COLO829 (cell line): ENCODE data around the gene CMIP.
"Not testable (repeated sequence)": the region's sequence is repeated elsewhere in the genome, so short reads cannot be mapped to it uniquely, and the experiment has no call there.

ENCODE experiments used
- DNase-seq: peaks from one replicate; pipeline ENCODE4 v3.0.0; 2012; ENCODE audit warnings: low spot score

Gene CMIP

DNA sequence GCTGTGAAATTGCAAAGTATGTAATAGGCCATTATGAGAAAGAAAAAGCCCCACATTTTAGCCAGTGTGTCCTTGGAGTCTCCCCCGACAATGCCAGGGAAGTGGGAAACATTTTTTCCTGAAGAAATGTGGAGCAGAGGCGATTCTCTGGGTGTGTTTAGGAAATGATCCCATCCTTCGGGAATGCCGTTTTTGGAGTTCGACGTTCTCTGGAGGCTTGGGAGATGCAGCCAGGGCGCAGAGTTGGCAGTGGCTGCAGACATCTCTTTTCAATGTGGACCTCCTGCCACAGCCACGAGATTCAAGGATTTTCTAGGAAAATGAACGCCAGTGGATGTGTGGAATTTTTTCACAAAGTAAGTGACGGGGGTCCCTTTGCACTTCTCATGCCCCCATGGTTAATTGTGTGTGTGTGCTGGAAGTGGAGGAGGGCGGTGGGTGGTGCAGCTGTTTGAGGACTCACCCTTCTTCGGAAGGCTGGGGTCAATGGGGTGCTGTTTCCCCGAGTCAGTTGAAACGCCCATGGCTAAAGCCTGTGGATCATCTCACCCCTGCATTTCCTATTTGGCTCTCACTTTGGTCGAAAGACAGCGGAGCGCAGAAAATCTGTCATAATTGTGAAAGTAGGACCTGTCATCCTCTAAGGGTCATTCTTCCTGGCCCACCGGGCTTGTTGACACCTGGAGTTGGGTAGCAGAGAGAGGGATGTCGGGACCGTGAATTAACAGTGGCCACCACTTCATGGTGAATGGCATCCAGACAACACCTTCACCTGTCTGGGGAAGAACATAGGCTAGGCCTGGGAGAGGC, 73.2 kb downstream of the CMIP start:
- DNase-seq, result no peak

DNA sequence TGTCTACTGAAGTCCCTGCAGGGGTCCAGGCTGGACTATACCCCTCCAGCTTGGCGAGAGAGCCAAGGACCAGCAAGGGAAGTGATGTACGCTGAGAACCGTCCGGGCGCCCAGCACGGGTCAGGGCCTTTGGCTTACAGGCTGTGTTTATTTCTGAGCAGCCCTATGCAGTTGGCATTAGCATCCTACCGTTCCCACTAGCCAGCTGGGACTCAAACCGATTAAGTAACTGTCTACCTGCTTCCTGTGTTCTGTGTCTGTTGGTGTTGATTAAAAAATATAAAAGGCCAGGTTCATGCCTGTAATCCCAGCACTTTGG, 73.8 kb downstream of the CMIP start:
- DNase-seq, result no peak

DNA sequence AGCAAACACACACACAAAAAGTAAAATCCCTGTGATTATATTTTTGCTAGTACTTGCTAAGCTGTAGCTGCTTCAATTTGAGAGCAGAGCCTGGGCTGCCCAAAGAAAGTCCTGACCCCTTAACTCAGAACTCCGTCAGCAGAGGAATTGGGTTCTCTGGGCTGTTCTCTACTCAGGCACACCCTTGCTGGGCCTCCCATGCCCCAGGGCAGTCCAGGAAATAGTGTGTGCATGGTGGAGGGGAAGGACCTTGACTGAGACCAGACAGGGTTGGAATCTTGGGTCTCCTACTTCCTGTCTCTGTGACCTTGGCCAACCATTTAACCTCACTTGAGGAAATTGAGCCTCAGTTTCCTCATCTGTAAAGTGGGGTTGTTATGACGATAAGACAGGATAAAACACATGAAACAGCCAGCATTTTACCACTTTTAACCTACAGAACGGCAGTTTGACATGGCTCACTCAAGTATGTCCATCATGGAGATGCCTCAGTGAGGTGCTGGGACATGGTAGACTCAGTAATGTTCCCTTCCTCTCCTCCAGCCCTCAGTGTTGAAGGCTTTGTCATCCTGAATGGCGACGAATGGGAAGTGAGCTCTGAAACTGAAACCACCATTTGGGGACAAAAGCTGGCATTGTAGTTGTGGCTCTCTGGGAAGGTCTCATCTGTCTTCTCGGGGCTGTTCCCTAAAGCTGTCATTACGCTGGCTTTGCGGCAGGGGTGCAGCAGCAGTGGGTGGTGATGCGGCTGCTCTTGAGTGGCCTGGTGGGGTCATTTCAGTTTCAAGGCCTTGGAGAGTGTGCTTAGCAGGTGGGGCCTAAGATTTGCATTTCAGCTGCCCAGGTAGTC, 74.9 kb downstream of the CMIP start:
- DNase-seq, result no peak

DNA sequence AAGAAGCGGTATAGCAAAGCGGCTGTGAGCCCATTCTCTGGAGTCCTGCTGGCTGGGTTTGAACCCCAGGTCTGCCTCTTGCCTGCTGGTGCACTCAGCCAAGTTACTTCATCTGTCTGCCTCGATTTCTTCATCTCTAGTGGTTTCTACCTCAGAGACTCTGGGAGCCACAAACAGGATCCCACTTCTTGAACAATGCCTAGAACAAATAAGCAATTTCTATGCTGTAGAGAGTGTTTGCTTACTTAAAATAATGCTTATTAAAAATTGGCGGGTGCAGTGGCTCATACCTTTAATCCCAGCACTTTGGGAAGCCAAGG, 75.5 kb downstream of the CMIP start:
- no peak for DNase-seq

DNA sequence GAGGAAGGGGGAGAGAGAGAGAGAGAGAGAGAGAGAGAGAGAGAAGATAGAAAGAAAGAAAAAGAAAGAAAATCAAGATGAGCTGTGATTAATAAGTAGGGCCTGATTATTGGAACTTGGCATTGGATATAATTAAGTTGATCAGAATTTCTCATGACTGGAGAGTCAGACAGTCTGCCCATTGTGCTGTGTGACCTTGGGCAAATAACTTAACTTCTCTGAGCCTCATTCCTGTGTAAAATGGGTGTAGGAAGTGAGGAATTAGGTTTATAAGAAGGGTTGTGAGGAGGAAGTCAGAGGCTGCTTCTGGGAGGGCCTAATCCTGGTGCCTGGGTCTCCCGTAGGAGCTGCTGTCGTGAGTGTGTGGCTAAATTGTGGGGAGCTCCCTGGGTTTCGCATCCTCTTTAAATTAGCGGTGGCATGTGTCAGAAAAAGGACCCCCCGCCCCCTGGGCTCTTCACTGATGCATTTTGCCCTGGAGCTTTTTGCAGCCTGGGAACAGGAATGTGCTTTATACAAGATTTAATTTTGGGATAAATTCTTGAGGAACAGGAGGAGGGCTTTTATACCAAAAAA, 76.0 kb downstream of the CMIP start:
- no peak for DNase-seq

DNA sequence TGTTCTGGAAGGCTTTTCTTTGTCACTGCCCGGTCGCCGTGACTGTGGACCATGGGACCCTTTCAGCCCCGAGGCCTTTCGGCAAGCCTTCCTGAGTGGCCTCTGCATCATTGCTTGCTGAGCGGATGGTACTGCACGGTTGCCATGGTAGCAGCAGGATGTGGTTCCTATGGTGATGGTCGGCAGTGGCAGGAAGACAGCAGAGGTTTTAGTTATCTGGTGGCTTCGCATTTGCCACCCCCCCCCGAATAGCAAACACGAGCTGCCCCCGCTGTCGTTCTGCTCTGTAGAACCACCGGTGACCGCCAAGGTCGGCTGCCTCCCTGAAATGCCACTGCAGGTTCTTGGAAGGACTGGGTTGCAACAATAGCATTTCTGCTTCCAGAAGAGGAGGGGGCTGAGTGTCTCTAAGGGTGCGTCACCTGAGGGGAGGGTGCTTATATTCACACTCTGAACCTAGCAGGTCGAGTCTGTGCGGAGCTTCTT, 76.6 kb downstream of the CMIP start:
- DNase-seq, result no peak

DNA sequence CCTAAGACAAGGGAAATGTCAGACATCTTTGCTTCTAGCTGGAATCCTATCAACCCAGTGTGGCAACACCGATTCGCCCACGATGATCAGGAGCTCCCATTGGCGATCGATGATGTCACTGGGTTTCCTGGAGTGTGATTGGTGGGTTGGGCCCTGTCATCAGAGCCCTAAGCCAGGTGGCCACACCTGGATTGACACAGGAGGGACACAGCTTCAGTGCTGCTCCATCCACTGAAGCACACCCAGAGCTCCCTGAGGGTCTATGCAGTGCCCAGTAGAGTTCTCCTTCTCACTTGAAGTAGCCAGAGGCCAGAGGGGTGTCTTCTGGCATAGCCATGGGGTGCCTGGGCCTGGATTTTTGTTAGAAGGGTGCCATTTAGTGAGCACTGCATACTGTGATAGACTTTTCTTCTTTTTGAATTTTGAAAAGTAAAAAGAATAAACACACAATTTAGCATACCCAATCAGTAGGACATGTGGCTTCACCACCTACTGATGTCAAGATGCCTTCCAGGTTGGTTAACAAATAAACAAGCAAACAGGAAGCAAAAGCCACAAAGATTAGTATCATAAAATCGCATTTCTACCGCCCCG, 77.6 kb downstream of the CMIP start:
- no peak for DNase-seq

DNA sequence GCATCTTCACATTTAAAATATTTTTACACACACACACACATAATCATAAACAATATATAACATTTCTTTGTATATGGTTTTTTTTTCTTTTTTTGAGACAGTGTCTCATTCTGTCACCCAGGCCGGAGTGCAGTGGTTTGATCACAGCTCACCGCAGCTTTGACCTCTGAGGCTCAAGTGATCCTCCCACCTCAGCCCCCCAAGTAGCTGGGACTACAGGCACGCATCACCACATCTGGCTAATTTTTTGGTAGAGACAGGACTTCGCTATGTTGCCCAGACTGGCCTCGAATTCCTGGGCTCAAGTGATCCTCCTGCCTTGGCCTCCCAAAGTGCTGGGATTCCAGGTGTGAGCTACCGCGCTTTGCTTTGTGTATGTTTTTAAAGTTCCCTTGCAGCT, 78.2 kb downstream of the CMIP start:
- not testable (repeated sequence) for DNase-seq

DNA sequence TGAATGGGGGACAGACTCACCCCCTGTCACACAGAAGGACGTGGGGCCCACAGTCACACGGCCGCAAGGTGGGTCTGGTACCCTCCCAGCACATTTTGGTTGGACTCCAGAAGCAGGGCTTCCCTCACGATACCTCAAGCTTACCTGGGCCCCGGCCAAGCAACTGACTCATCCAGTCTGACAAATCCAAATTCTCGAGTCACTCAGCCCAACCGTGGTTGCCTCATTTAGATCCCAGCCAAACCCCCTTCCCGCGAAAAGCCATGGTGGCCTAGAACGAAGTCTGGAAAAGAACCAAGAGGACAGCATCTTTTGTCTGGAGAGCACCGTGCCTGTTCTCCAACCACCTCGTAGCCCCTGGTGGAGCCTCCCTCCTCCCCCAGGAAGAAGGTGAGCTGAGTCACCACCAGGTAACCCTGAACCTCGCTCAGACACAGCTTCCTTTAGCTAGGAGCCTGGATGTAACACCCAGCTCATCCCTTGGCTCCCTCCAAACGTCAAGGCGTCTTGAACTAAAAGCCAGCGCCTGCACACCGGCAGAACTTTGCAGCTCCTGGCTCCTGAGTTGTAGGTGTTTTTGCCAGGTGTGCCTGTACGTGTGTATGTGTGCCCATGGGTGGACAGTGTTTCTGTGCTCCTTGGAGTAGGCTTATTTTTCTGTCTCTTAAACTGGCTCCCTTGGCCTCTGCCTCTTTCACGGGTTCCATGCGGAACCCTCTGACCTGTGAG, 78.9 kb downstream of the CMIP start:
- DNase-seq, result no peak

DNA sequence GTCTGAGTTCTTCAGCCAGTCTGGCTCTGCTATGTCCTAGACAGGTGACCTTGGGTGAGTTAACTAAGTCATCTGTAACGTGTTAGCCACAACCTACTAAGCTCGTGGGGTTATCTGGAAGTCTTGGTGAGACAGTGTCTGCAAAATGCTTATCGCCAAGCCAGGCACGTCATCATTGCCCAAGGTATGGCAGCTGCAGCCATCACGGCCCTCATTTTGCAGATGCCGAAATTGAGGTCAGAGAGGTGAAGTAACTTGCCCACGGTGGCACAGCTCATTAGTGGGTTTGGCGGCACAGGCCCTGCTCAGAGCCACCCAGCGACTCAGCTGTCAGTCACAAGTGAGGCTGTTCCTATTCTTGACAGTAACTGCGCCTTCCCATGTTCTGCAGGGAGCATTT, 79.8 kb downstream of the CMIP start:
- no peak for DNase-seq

DNA sequence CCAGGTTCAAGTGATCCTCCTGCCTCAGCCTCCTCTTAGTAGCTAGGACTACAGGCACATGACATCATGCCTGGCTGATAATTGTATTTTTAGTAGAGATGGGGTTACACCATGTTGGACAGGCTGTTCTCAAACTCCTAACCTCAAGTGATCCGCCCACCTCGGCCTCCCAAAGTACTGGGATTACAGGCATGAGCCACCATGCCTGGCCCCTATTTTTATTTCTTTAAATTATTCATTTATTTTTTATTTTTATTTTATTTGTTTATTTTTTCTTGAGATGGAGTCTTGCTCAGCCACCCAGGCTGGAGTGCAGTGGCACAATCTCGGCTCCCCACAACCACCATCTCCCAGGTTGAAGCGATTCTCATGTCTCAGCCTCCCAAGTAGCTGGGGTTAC, 80.3 kb downstream of the CMIP start:
- not testable (repeated sequence) for DNase-seq

DNA sequence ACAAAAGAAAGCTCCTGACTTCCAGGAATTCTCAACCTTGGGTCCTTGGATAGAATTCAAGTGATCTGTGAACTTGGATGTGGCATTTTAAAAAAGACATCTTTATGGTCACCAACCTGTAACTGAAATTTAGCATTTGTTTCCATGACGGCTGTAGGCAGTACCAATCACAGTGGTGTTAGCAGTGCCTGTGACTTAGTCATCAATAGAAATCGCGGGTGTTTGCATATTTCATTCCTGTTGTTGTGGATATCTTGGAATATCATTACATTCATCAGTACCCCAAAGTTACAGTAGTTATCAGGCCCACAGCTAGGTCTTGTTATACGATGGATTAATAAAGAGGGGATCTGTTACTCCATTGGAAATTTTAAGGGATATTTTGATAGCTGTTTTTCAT, 81.6 kb downstream of the CMIP start:
- DNase-seq, result no peak

DNA sequence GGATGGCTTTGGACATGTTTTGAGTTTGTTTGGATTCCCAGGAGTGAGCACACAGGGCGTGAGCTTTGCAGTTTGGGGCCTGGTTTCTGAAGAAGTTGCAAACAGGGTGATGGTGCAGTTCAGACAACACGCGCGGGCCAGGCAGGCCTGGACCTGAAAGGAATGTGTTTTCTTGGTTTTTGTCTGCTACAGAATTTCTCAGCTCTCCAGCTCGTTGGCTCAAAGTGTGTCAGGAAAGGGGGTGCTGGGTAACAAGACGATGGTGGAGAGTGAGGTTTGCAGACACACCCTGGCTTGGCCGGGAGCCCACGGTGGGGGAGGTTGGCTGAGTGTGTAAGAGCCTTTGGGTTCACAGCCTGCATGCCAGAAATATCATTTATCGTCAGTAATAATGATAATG, 82.3 kb downstream of the CMIP start:
- DNase-seq, result no peak

DNA sequence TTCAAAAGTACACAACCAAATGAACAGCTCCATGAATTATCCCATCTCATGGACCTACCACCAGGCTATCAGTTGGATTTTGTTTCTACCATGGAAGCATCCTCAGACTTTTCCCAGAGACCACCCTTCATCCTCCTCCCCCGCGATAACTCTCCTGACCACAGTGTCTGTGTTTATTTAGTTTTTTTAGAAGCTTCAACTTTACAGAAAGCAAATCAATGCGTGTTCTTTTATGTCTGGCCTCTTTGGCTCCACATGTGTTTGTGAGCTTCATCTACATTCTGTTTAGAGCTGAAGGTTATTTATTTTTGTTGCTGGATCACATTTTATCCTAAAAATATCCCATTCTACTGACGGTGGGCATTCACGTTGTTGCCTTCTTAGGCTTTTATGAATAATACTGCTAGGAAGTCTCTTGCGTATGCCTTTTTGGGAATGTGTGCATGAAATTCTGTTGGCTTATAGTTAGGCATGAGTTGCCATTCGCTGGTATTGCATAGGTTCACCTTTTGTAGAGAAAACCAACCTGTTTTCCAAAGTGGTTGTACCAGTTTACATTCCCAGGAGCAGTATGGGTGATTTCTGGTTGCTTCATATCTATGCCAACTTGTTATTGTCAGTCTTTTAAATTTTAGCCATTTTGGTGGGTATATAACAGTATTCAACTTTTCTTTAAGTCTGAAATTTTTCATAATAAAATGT, 83.0 kb downstream of the CMIP start:
- DNase-seq, result no peak

DNA sequence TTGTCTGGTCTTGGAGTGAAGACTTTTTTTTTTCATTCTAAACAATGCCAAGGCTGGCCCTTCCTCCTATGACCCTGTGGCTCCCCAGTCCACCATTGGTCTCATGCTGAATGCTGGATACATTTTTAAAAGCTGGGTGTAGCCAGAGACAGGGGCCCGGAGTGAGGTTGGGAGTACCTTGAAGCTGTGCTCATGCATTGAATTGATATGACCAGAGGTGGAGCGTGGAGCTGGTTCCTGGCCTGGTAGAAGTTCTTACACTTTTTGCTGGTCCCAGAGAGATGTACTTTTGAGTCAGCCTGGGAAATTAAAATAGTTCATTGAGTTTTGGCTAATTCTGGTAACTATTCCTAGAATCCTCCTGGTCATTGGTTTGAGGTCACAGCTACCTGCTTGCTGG, 83.6 kb downstream of the CMIP start:
- DNase-seq, result no peak

DNA sequence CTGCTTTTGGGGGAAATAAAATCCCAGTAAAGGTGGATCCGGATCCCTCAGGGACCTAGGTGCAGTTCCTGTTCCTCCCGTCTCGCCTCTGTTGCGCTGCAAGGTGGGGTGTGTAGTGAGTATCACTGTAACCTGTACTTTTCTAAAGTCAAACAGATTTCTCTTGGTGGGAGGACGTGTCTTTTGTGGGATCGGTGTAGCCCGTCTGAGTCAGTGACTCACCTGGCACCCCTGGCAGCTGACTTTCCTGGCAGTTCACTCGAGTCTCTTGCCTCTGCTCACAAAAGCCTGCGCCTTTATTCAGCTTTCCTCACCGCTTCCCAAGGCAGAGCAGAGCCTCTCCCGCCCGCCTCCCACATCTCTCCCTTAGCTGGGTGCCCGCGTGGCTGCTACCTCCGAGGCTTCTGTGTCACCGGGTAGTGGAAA, 85.7 kb downstream of the CMIP start:
- no peak for DNase-seq

DNA sequence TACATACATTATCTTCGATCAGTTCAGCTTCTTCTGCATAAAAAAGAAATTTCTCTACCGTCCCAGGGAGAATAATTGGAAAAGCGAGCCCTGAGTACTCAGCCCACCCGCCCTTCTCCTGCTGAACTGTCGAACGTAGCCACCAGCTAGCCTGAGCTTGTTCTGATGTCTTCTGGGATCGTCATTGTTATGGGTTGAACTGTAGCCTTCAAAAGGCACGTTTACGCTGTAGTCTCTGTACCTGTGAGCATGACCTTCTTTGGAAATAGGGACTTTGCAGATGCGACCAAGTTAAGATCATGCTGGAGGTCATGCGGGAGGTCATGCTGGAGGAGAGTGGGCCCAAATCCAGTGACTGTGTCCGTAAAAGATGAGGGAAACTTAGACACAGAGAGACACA, 86.2 kb downstream of the CMIP start:
- DNase-seq, result no peak

DNA sequence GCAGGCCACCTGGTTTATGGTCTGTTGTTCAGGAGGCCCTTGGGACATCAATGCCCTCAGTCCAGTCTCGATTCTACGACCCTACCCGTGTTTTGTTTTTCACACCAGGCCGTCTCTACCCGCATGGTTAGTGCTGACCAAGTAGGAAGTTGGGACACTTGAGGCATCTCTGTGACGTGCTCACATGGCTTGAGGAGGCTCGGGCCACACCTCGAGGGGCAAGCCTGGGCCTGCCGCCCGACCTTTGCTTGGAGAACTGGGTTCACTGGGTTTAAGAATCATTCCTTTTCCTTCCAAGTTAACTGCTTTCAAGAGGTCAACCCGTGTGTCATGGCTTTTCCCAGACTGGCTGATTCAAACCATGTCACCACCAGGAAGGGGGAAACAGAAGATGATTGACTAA, 86.8 kb downstream of the CMIP start:
- no peak for DNase-seq

DNA sequence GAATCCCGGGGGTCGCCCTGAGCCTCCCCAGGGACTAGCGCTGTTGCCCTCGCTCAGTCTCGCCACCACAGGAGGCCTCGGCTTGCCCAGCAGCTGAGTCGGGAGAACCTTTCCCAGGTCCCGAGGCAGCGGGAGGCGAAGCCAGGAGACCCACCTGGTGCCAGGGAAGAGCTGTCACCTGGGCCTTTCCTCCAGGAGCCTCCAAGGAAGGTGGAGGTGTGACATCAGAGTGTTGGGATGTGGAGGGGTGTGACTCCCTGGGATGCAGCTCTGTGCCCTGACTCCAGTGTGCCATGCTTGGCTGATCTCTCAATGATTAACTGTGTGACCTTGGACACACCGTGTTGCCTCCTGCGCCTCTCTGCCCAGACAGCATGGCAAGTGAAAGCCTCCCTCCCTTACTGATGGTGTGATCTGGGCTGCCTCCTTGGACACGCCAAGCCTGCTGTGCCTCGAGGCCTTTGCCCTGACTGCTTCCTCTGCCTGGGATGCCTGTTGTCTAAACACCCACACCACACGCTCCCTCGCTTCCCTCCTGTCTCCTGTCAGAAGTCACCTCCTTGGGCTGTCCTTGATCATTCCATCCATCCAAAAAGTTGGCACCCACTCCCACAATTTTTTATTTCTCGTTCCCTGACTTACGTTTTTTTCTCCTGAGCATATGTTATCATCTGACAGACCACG, 88.0 kb downstream of the CMIP start:
- no peak for DNase-seq

DNA sequence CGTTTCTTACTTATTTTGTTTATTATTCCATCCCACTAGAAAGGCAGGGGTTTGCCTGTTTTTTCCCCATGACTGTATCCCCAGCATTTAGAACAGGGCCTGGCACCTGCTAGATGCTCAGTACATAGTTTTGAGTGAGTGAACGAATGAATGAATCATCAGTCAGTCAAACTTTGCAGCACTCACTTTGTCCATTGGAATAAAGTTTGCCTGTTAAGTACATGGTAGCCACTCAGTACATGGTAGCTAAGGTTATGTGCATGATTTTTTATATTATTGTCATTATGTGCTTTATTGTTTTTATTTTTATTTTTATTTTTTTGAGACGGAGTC, 88.5 kb downstream of the CMIP start:
- no peak for DNase-seq
